ENCODE measurements around the gene SSTR3.

SSTR3 gene

DNA sequence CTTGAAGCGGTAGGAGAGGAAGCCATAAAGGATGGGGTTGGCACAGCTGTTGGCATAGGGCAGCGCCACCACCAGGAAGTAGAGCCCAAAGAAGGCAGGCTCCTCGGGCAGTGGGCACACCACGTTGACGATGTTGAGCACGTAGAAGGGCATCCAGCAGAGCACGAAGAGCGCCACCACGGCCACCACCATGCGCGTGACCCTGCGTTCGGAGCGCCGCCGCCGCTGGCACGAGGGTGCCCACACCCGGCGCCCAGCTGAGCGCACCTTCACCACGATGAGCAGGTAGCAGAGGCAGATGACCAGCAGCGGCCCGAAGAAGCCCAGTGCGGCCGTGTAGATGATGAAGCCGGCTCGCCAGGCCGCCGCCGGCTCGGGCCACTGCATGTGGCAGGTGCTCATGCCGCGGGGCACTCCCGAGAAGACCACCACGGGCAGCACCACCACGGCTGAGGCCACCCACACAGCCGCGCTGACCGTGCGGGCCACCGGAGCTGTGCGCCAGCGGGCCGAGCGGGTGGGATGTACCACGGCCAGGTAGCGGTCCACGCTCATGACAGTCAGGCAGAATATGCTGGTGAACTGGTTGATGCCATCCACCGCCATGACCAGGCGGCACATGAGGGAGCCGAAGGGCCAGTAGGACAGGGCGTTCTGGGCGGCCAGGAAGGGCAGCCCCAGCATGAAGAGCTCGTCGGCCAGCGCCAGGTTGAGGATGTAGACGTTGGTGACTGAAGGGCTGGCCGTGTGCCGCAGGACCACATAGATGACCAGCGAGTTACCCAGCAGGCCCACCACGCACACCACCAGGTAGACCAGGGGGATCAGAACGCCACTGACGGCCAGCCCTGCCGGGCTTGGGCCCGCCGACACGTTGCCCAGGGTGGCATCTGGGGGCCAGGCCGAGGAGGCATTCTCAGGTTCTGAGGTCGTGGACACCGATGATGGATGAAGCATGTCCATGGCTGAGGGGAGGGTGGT is 5.1 kb downstream of the SSTR3 start:
- Histone ChIP-seq H3K4me3 (ENCODE audit: insufficient read depth, low read length, poor library complexity, severe bottlenecking) (no peak overlapping the region), H2AFZ (ENCODE audit: low read depth, low read length, severe bottlenecking) (no peak overlapping the region), H3K79me2 (ENCODE audit: insufficient read depth, low read length) (no peaks in the 10 kb centered on the region), H3K9me3 (ENCODE audit: insufficient read depth, low read length) (no peaks in the 10 kb centered on the region), H3K9me2 (replicated peaks; ENCODE audit: insufficient read depth, low read length) (no peaks in the 10 kb centered on the region), H3K36me3 (ENCODE audit: low read length) (no peaks in the 10 kb centered on the region), H3K9ac (ENCODE audit: low read length) (no peak overlapping the region), H3K27ac (ENCODE audit: low read depth, low read length) (no peak overlapping the region), H4K20me1 (ENCODE audit: low read depth, low read length) (no peaks in the 10 kb centered on the region), H3F3A (ENCODE audit: insufficient read depth) (no peaks in the 10 kb centered on the region), H3K27me3 (ENCODE audit: low read length) (no peaks in the 10 kb centered on the region), H3K4me2 (ENCODE audit: low read depth, low read length, poor library complexity, severe bottlenecking) (no peak overlapping the region)
- TF ChIP-seq, protein P1, sequence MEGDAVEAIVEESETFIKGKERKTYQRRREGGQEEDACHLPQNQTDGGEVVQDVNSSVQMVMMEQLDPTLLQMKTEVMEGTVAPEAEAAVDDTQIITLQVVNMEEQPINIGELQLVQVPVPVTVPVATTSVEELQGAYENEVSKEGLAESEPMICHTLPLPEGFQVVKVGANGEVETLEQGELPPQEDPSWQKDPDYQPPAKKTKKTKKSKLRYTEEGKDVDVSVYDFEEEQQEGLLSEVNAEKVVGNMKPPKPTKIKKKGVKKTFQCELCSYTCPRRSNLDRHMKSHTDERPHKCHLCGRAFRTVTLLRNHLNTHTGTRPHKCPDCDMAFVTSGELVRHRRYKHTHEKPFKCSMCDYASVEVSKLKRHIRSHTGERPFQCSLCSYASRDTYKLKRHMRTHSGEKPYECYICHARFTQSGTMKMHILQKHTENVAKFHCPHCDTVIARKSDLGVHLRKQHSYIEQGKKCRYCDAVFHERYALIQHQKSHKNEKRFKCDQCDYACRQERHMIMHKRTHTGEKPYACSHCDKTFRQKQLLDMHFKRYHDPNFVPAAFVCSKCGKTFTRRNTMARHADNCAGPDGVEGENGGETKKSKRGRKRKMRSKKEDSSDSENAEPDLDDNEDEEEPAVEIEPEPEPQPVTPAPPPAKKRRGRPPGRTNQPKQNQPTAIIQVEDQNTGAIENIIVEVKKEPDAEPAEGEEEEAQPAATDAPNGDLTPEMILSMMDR (IDR thresholded peaks at IDR 0.05; ENCODE audit: insufficient read depth, low read length, poor library complexity, severe bottlenecking): no peak
- no peak for TF ChIP-seq EZH2phosphoT487 (conservative IDR thresholded peaks at IDR 0.05; ENCODE audit: low read length)

DNA sequence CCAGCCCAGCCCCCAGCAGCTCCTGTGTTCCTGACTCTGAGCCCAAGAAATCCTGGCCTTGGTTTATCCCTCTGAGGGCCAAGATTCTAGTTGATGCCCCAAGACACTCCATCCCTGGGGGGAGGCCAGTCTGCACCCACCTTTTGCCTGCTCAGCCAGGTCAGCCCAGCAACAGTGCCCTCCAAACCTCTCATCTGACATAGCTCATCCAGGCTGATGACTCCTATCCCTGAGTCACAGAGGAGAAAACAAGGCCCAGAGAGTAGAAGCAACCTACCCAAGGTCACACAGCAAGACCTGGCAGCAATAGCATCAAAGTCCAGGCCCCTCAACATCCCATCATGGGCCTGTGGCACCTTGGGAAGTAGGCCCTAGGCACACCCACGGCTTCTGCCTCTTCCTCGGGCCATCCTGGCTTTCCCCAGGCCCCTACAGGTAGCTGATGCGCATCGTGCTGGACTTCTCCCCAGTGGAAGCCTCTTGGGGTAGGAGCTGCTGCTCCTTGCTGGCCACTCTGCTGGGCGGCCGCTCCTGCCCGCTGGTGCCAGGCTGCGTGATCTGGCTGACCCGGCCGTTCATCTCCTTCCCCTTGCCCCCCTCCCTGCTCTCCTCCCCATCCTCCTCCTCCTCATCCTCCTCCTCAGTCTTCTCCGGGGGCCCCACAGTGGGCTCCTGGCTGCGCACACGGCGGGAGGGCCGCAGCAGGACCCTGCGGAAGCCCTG is 6.0 kb downstream of the SSTR3 start:
- Histone ChIP-seq H3K9ac (ENCODE audit: low read length) (no peak overlapping the region), H3K36me3 (ENCODE audit: low read length) (no peaks in the 10 kb centered on the region), H4K20me1 (ENCODE audit: low read depth, low read length) (no peaks in the 10 kb centered on the region), H3K27me3 (ENCODE audit: low read length) (no peaks in the 10 kb centered on the region), H3K4me2 (ENCODE audit: low read depth, low read length, poor library complexity, severe bottlenecking) (no peak overlapping the region), H3K9me2 (replicated peaks; ENCODE audit: insufficient read depth, low read length) (no peaks in the 10 kb centered on the region), H3K9me3 (ENCODE audit: insufficient read depth, low read length) (no peaks in the 10 kb centered on the region), H3K27ac (ENCODE audit: low read depth, low read length) (no peak overlapping the region), H2AFZ (ENCODE audit: low read depth, low read length, severe bottlenecking) (no peak overlapping the region), H3F3A (ENCODE audit: insufficient read depth) (no peaks in the 10 kb centered on the region), H3K4me3 (ENCODE audit: insufficient read depth, low read length, poor library complexity, severe bottlenecking) (no peak overlapping the region), H3K79me2 (ENCODE audit: insufficient read depth, low read length) (no peaks in the 10 kb centered on the region)
- no peak for TF ChIP-seq EZH2phosphoT487 (conservative IDR thresholded peaks at IDR 0.05; ENCODE audit: low read length)
- TF ChIP-seq, protein P1 (IDR thresholded peaks at IDR 0.05; ENCODE audit: insufficient read depth, low read length, poor library complexity, severe bottlenecking): no peak

DNA sequence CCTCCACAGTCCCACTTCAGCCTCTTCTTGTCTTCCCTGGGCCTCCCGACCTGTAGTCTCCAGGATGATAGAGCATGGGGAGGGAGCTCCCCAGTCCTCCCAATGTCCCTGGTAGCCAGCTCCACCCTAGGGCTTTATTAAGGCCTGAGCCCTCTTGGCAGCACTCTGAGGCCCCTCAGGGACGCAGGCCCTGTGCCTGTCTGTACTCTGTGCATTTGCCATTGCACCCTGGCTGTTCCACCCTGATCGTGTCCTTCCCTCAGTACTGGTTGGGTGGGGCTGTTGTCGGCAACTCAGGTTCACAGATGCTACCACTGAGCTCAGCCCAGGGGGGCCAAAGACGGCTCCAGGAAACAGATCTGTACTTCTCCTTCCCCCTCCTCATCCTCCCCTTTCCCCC is 7.2 kb downstream of the SSTR3 start:
- no peak overlapping the region for H3K4me3 ChIP-seq (ENCODE audit: insufficient read depth, low read length, poor library complexity, severe bottlenecking)
- H3K27ac ChIP-seq (ENCODE audit: low read depth, low read length): no peak overlapping the region
- no peaks in the 10 kb centered on the region for H4K20me1 ChIP-seq (ENCODE audit: low read depth, low read length)
- H3F3A ChIP-seq (ENCODE audit: insufficient read depth): no peaks in the 10 kb centered on the region
- no peaks in the 10 kb centered on the region for H3K27me3 ChIP-seq (ENCODE audit: low read length)
- TF ChIP-seq EZH2phosphoT487 (conservative IDR thresholded peaks at IDR 0.05; ENCODE audit: low read length): no peak
- TF ChIP-seq, protein P1 (IDR thresholded peaks at IDR 0.05; ENCODE audit: insufficient read depth, low read length, poor library complexity, severe bottlenecking): no peak
- H3K9me3 ChIP-seq (ENCODE audit: insufficient read depth, low read length): no peaks in the 10 kb centered on the region
- H3K9ac ChIP-seq (ENCODE audit: low read length): no peak overlapping the region
- H3K4me2 ChIP-seq (ENCODE audit: low read depth, low read length, poor library complexity, severe bottlenecking): no peak overlapping the region
- no peaks in the 10 kb centered on the region for H3K79me2 ChIP-seq (ENCODE audit: insufficient read depth, low read length)
- H3K36me3 ChIP-seq (ENCODE audit: low read length): no peaks in the 10 kb centered on the region
- no peak overlapping the region for H2AFZ ChIP-seq (ENCODE audit: low read depth, low read length, severe bottlenecking)
- no peaks in the 10 kb centered on the region for H3K9me2 ChIP-seq (replicated peaks; ENCODE audit: insufficient read depth, low read length)
